Measurements from ENCODE around the gene YBX3. TPM values are rescaled to one million over a fixed set of nuclear protein-coding genes. Genes with fewer than 3 reads are reported as not detected.

Gene YBX3
- total RNA-seq, 1 donor from 2014 or later, result 326 TPM

DNA sequence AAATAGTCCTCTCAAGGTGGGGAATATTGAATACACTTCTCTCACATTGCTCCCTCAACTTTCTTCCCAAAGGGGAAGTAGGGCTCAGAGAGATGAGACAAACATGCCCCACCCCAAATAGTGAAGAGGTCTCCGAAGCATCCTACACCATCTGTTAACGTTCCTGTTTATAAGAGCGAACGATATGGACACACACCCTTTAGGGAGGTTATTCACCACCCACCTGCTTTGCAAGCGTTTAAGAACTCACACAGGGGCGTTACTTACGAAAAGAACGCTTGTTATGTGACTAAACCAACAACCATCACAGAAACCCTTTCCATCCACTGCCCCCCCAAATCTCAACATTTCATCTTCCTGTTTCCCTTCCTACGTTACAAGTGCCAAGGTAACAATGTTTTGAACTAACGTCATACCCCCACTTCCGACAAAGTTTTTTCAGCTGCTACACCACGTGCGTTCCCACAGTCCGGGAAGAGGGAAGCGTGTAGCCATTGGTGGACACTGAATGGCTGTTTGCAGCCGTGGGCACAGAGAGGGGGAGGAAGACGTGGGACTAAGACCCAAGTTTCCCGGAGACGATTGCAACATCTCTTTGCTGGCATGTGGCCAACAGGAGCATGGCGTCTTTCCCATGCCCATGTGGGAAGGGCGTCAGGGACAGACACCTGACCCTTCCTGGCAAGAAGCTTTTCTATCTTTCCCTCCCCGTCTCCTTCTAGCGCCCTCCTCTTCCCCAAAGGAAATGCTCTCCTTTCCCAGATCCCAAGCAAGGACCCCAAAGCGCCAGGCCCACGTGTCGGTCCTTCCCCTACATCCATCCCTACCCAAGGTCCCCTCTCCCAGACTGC is 1.2 kb downstream of the YBX3 start:
- peak overlapping the region; percentile 80 to 95 for H3K4me3 ChIP-seq
- peak; percentile 92 to 98 for DNase-seq (ENCODE audit: low spot score in 2 of 2)
- no peaks in the 10 kb centered on the region for H3K27me3 ChIP-seq
- H3K36me3 ChIP-seq, result peaks cover 0 to 4% of the 10 kb centered on the region in 2 donors
- intact Hi-C loops (cut with DNase I), result loop anchor here (1.0 kb wide), 1 partner anchor 510 kb away; the partner anchor contains the start of gene GABARAPL1
- H3K27ac ChIP-seq, result peak overlapping the region; percentile 98
- no peaks in the 10 kb centered on the region for H3K9me3 ChIP-seq
- peaks cover 0 to 40% of the 10 kb centered on the region in 2 donors for H3K4me1 ChIP-seq
- TF ChIP-seq, protein P1, sequence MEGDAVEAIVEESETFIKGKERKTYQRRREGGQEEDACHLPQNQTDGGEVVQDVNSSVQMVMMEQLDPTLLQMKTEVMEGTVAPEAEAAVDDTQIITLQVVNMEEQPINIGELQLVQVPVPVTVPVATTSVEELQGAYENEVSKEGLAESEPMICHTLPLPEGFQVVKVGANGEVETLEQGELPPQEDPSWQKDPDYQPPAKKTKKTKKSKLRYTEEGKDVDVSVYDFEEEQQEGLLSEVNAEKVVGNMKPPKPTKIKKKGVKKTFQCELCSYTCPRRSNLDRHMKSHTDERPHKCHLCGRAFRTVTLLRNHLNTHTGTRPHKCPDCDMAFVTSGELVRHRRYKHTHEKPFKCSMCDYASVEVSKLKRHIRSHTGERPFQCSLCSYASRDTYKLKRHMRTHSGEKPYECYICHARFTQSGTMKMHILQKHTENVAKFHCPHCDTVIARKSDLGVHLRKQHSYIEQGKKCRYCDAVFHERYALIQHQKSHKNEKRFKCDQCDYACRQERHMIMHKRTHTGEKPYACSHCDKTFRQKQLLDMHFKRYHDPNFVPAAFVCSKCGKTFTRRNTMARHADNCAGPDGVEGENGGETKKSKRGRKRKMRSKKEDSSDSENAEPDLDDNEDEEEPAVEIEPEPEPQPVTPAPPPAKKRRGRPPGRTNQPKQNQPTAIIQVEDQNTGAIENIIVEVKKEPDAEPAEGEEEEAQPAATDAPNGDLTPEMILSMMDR (IDR thresholded peaks at IDR 0.05), result no peak

DNA sequence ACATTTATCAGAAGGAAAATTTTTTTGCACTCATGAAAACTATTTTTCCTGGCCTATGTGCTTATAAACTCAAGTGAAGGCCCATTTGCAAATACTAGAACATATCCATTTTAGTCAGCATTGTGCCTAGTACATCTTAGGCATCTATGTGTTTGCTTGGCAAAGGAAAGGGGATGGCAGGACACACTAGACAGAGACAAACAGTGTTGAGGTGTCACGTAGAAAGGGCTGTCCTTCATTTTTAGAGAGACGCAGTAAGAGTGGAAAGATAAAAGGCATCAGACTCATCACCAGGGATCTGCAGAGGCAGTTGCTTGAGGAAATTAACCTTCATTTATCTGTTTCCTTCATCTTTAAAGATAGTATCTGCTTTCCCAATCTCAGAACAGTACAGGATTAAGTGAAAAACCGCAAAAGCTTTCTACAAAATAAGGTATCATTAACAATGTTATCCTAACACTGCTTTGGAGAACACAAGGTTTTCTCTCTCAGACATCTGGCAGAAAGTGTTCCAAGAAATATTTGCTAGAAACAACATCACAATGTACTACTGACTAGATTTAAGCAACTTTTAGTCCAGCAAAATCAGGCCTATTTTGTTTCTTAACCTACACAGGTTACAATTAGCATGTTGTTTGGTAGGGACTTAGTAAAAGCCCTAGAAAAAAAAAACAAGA is 2.0 kb downstream of the YBX3 start:
- Histone ChIP-seq H3K36me3 (peaks cover 0 to 4% of the 10 kb centered on the region in 2 donors), H3K27me3 (no peaks in the 10 kb centered on the region), H3K9me3 (no peaks in the 10 kb centered on the region), H3K27ac (peak overlapping the region; percentile 98), H3K4me3 (peak overlapping the region; percentile 80 to 95), H3K4me1 (peaks cover 0 to 43% of the 10 kb centered on the region in 2 donors)
- intact Hi-C loops (cut with DNase I), result no loop called here
- TF ChIP-seq, protein P1 (IDR thresholded peaks at IDR 0.05), result no peak
- no peak for DNase-seq (ENCODE audit: low spot score in 2 of 2)

DNA sequence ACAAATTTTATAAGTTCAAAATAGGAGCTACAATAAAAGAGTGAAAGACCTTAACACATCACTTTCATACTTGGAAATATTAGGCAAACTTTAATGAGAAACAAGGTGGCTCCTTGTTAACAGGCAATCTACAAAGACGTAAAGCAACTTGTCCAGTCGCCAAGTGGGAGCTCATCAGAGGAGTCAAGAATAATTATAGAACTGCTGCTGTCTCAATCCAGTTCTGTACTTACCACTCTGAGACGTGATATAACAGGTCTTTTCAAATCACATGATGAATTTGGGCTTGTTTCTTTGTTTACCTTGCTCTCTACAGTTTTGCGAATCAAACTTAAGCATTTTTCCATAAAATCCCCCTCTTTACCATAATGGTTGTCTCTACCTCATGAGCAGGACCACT is 3.6 kb downstream of the YBX3 start:
- Histone ChIP-seq H3K27ac (peak overlapping the region; percentile 69 to 98), H3K4me3 (peak overlapping the region in 1 of 2 donors; percentile 80), H3K9me3 (no peaks in the 10 kb centered on the region), H3K4me1 (peaks cover 0 to 43% of the 10 kb centered on the region in 2 donors), H3K36me3 (peaks cover 10 to 17% of the 10 kb centered on the region in 2 donors), H3K27me3 (no peaks in the 10 kb centered on the region)
- DNase-seq (ENCODE audit: low spot score in 2 of 2), result no peak
- intact Hi-C loops (cut with DNase I), result loop anchor here (5.0 kb wide), 1 partner anchor 453 kb away; the partner anchor contains the start of gene SMIM10L1
- TF ChIP-seq, protein P1 (IDR thresholded peaks at IDR 0.05), result no peak

DNA sequence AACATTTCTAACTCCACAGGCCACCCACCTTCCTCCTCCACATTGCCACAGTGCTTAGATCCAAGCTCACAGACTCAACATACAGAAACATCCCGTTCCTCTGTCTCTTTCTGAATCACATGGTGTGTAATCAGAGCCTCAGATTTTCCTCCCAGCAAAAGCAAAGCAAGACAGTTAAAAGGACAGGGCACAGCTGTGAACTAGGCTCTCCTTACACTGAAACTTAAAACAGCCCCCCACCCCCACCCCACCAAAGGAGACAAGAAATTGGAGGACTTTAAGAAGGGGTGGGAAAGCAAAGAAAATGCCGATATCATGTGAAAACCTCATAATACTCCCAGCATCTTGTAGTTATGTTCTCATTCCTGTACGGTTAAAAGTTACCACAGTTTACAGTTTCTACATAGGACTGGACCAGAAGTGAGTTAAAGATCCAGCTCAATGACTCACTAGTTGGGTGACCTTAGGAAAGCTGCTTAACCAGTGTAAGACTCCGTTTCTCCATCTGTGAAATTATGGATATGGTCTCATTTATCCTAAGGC is 4.8 kb downstream of the YBX3 start:
- H3K4me3 ChIP-seq, result peak overlapping the region in 1 of 2 donors; percentile 11
- peaks cover 0 to 35% of the 10 kb centered on the region in 2 donors for H3K4me1 ChIP-seq
- TF ChIP-seq, protein P1 (IDR thresholded peaks at IDR 0.05), result no peak
- H3K9me3 ChIP-seq, result no peaks in the 10 kb centered on the region
- intact Hi-C loops (cut with DNase I), result loop anchor here (5.0 kb wide), 1 partner anchor 454 kb away; the partner anchor contains the start of gene SMIM10L1
- DNase-seq (ENCODE audit: low spot score in 2 of 2), result no peak
- H3K36me3 ChIP-seq, result peaks cover 15 to 28% of the 10 kb centered on the region in 2 donors
- H3K27ac ChIP-seq, result peak overlapping the region; percentile 69 to 98
- no peaks in the 10 kb centered on the region for H3K27me3 ChIP-seq

DNA sequence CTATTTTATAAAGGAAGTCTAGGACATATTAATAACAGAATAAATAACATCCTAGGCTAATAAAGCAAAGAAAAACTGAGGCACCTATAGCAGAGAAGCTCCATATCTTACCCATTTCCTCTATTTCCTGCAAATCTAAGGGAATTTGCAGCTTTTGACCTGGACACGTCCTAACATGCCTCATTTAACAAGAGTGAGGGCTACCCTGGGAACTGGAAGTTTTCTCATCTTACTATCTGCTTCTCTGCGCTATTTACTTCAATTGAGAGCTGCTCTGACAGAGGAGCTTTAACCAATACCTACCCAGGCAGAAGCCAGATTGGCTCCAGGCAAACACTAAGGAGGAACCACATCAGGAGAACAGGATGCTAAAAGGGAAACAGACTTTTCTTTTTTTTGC is 5.7 kb downstream of the YBX3 start:
- Histone ChIP-seq H3K4me3 (peak overlapping the region in 1 of 2 donors; percentile 23), H3K27ac (peak overlapping the region; percentile 69 to 98), H3K36me3 (peaks cover 20 to 37% of the 10 kb centered on the region in 2 donors), H3K27me3 (no peaks in the 10 kb centered on the region), H3K9me3 (no peaks in the 10 kb centered on the region), H3K4me1 (peaks cover 0 to 35% of the 10 kb centered on the region in 2 donors)
- intact Hi-C loops (cut with DNase I), result loop anchor here (2.0 to 5.0 kb wide), 2 partner anchors 33 to 455 kb away; partner anchors contain the start of gene SMIM10L1
- no peak for DNase-seq (ENCODE audit: low spot score in 2 of 2)
- TF ChIP-seq, protein P1 (IDR thresholded peaks at IDR 0.05), result no peak

All from ascending aorta (tissue), 2 donors.